Osteocyte (in vitro differentiated cells): ENCODE results near the gene KSR2. TPM values are rescaled to one million over a fixed set of nuclear protein-coding genes. Genes with fewer than 3 reads are reported as not detected.

Source experiments
- DNase-seq: peaks from one replicate; pipeline ENCODE4 v3.0.0; 2021; ENCODE audit warnings: mixed read lengths; ENCODE audit not compliant: unreplicated experiment; ENCODE audit errors: extremely low spot score
- H3K27ac Mint-ChIP-seq: one replicate; pipeline ENCODE4 v1.8.0; 2021; ENCODE audit warnings: mild to moderate bottlenecking, mixed read lengths; ENCODE audit not compliant: unreplicated experiment
- H3K27me3 Mint-ChIP-seq: one replicate; pipeline ENCODE4 v1.8.0; 2021; ENCODE audit warnings: mixed read lengths; ENCODE audit not compliant: unreplicated experiment
- H3K36me3 Mint-ChIP-seq: one replicate; pipeline ENCODE4 v1.8.0; 2021; ENCODE audit warnings: mixed read lengths; ENCODE audit not compliant: unreplicated experiment
- H3K4me1 Mint-ChIP-seq: one replicate; pipeline ENCODE4 v1.8.0; 2021; ENCODE audit warnings: mixed read lengths; ENCODE audit not compliant: unreplicated experiment
- H3K4me3 Mint-ChIP-seq: one replicate; pipeline ENCODE4 v1.8.0; 2021; ENCODE audit warnings: mild to moderate bottlenecking, moderate library complexity, mixed read lengths; ENCODE audit not compliant: unreplicated experiment
- H3K9me3 Mint-ChIP-seq: one replicate; pipeline ENCODE4 v1.8.0; 2021; ENCODE audit warnings: mixed read lengths; ENCODE audit not compliant: unreplicated experiment
- CTCF ChIP-seq: fragments of 200-600 bp; sonication (generic); IDR thresholded peaks from 2 replicates; pipeline ENCODE4 v1.5.0; 2021; ENCODE audit warnings: antibody characterized with exemption, mild to moderate bottlenecking, moderate library complexity
- total RNA-seq: library from RNA; stranded (reverse); gene quantifications from 2 replicates; pipeline ENCODE4 v1.2.1, GENCODE V29; 2021

KSR2 gene
- total RNA-seq, 1 donor from 2014 or later = not detected

GRCh38 chr12:117702741-117703140, 266.0 kb downstream of the KSR2 start:
- Mint-ChIP-seq H3K27ac (no peak overlapping the region), H3K4me1 (no peaks in the 10 kb centered on the region), H3K9me3 (no peaks in the 10 kb centered on the region), H3K36me3 (no peaks in the 10 kb centered on the region), H3K4me3 (no peak overlapping the region), H3K27me3 (no peaks in the 10 kb centered on the region)
- DNase-seq = no peak
- no peak for TF ChIP-seq CTCF

DNA sequence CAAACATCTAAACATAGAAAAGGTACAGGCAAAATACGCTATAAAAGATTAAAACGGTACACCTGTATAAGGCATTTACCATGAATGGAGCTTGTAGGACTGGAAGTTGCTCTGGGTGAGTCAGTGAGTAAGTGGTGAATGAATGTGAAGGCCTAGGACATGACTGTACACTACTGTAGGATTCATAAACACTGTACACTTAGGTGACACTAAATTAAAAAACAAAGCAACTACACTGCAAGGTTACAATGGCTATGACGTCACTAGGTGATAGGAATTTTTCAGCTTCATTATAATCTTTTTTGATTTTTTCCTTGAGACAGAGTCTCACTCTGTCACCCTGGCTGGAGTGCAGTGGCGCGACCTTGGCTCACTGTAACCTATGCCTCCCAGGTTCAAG, 269.2 kb downstream of the KSR2 start:
- Mint-ChIP-seq H3K27ac (no peak overlapping the region), H3K4me3 (no peak overlapping the region)
- no peak for DNase-seq

GRCh38 chr12:117699118-117699517, 269.7 kb downstream of the KSR2 start:
- no peak for DNase-seq

More for the DNA sequence above, 269.2 kb downstream of the KSR2 start:
- H3K36me3 Mint-ChIP-seq = no peaks in the 10 kb centered on the region
- TF ChIP-seq CTCF = no peak
- no peaks in the 10 kb centered on the region for H3K27me3 Mint-ChIP-seq
- no peaks in the 10 kb centered on the region for H3K4me1 Mint-ChIP-seq
- H3K9me3 Mint-ChIP-seq = no peaks in the 10 kb centered on the region

GRCh38 chr12:117695956-117696355, 272.8 kb downstream of the KSR2 start:
- no peaks in the 10 kb centered on the region for H3K4me1 Mint-ChIP-seq
- H3K4me3 Mint-ChIP-seq = no peak overlapping the region
- no peak for DNase-seq
- H3K27ac Mint-ChIP-seq = no peak overlapping the region
- no peaks in the 10 kb centered on the region for H3K36me3 Mint-ChIP-seq
- H3K9me3 Mint-ChIP-seq = no peaks in the 10 kb centered on the region
- no peak for TF ChIP-seq CTCF
- no peaks in the 10 kb centered on the region for H3K27me3 Mint-ChIP-seq

More at GRCh38 chr12:117699118-117699517, 269.7 kb downstream of the KSR2 start:
- H3K27ac Mint-ChIP-seq = no peak overlapping the region
- no peak for TF ChIP-seq CTCF
- no peaks in the 10 kb centered on the region for H3K27me3 Mint-ChIP-seq
- H3K4me1 Mint-ChIP-seq = no peaks in the 10 kb centered on the region
- H3K9me3 Mint-ChIP-seq = no peaks in the 10 kb centered on the region
- no peak overlapping the region for H3K4me3 Mint-ChIP-seq
- no peaks in the 10 kb centered on the region for H3K36me3 Mint-ChIP-seq

DNA sequence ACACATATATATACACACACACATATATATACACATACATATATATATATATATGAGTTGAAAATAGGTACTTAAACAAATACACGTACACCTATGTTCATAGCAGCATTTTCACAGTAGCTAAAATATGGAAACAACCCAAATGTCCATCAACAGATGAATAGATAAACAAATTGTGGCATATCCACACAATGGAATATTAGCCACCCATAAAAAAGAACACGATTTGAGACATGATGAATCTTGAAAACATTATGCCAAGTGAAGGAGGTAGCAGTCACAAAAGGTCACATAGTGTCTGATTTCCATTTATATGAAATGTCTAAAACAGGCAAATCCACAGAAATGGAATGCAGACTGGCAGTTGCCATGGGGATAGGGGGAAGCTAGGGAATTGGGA, 276.3 kb downstream of the KSR2 start:
- no peak for TF ChIP-seq CTCF
- Mint-ChIP-seq H3K4me1 (peaks cover 10% of the 10 kb centered on the region), H3K36me3 (no peaks in the 10 kb centered on the region), H3K9me3 (no peaks in the 10 kb centered on the region), H3K27ac (no peak overlapping the region), H3K4me3 (no peak overlapping the region), H3K27me3 (no peaks in the 10 kb centered on the region)
- DNase-seq = no peak
